ENCODE data around the gene ZNF423.

GRCh38 chr16:49492896-49493626 lies 362.9 kb downstream of the ZNF423 start:
- no peak for TF ChIP-seq SPI1 (IDR thresholded peaks at IDR 0.05; ENCODE audit: low read depth, low read length)
- TF ChIP-seq TAF1 (IDR thresholded peaks at IDR 0.05; ENCODE audit: low read depth, low read length) = no peak
- no peak for TF ChIP-seq POLR2AphosphoS5 (IDR thresholded peaks at IDR 0.05; ENCODE audit: low read depth, low read length)
- no peak for TF ChIP-seq POLR2A (IDR thresholded peaks at IDR 0.05; ENCODE audit: low read depth, low read length)

Data from GM12891 (cell line).